NB4 (cell line): ENCODE results near the gene EXOC4.

Experiments used
- DNase-seq: peaks from one replicate; pipeline ENCODE4 v3.0.0; 2010; ENCODE audit warnings: low read depth
- H3K4me3 ChIP-seq: one replicate; pipeline ENCODE4 v1.5.1; 2011; ENCODE audit warnings: mild to moderate bottlenecking, low read depth, low read length, moderate library complexity
- CTCF ChIP-seq: IDR thresholded peaks from one replicate; pipeline ENCODE4 v1.5.1; 2012; ENCODE audit warnings: low read depth, low read length
- MYC ChIP-seq: IDR thresholded peaks from 2 replicates; pipeline ENCODE4 v1.6.1; 2011; ENCODE audit warnings: low read depth, low read length
- POLR2A ChIP-seq: IDR thresholded peaks from 2 replicates; pipeline ENCODE4 v1.6.1; 2011; ENCODE audit warnings: mild to moderate bottlenecking; ENCODE audit not compliant: insufficient read length; ENCODE audit errors: extremely low read depth
- TF ChIP-seq, protein P1 (sequence below): IDR thresholded peaks from 2 replicates; pipeline ENCODE4 v1.6.1; 2011; ENCODE audit warnings: low read depth, low read length

Gene EXOC4

GRCh38 chr7:133372337-133372736 is 119.5 kb downstream of the EXOC4 start:
- no peak for DNase-seq
- H3K4me3 ChIP-seq, result no peak overlapping the region
- TF ChIP-seq, protein P1, sequence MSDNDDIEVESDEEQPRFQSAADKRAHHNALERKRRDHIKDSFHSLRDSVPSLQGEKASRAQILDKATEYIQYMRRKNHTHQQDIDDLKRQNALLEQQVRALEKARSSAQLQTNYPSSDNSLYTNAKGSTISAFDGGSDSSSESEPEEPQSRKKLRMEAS, result no peak
- TF ChIP-seq MYC (no peak), POLR2A (no peak), CTCF (no peak)

GRCh38 chr7:133376514-133376913 is 123.6 kb downstream of the EXOC4 start:
- no peak for TF ChIP-seq CTCF
- TF ChIP-seq, protein P1, result no peak
- no peak for TF ChIP-seq POLR2A
- TF ChIP-seq MYC, result no peak
- no peak overlapping the region for H3K4me3 ChIP-seq
- no peak for DNase-seq

GRCh38 chr7:133381965-133382364 is 129.1 kb downstream of the EXOC4 start:
- H3K4me3 ChIP-seq, result no peak overlapping the region
- TF ChIP-seq, protein P1, result no peak
- no peak for TF ChIP-seq POLR2A
- no peak for TF ChIP-seq MYC
- TF ChIP-seq CTCF, result no peak
- no peak for DNase-seq

- no peak for DNase-seq
- TF ChIP-seq POLR2A (no peak), CTCF (no peak)
- no peak overlapping the region for H3K4me3 ChIP-seq
Observed at GRCh38 chr7:133382775-133383559, 130.1 kb downstream of the EXOC4 start.

DNA sequence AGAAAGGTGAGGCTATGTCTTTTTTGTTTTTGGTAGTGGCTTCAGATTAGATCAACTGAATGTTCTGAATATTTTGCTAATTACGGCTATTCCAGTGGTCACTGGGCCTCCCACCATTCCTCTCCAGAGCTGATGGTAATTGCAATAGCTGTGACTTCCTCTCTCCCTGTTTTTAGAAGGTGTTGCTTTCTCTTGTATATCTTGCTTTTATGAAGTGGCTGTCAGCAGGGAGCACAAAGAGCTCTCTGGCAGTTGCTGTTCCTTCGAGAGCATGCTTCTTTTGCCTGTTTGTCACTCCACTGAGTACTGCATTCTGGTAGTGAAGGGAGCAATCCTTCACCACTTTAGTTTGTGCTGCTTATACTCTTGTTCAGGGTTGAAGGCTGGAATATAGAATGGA is 133.3 kb downstream of the EXOC4 start:
- DNase-seq, result no peak

More for the DNA sequence above, 133.3 kb downstream of the EXOC4 start:
- TF ChIP-seq, protein P1, result no peak
- TF ChIP-seq CTCF (no peak), POLR2A (no peak), MYC (no peak)
- H3K4me3 ChIP-seq, result no peak overlapping the region
